ENCODE measurements around the gene GFRA1. TPM values are rescaled to one million over a fixed set of nuclear protein-coding genes. Genes with fewer than 3 reads are reported as not detected.

The GFRA1 gene
- total and polyA plus RNA-seq, 2 of the 4 experiments (the other 2 are of a cell fraction), result 9.1 to 9.3 TPM

DNA sequence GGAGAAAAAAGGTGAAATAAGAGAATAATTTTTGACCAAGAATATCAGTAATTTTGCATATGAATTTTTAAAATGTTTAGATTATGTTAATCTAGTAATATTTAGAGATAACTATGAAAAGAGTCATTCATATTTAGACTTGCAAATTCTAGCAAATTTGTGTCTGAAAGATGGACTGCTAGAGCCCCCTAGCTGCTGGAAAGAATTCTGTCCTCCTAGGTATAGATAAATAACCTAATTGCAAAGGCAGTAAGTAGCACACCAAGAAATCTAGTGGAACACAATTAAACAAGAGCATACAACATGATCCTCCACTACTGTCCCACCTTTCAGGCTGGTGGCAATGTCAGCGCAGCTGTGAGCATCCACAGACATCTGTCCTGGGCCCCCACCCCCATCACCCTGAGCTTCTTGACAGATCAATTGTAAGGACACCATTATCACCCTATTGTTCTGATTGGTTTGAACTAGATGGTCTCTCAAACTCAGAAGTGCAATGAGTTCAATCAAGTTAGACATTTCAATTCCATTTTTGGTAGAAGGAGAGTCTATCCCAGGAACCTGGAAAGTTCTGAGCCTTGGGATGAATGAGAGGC, 15.0 kb upstream of the GFRA1 start:
- BruUV-seq (replicated peaks), result no TSS peak
- H3K4me2 ChIP-seq (ENCODE audit: low read depth, low read length), result no peak overlapping the region
- ATAC-seq (ENCODE audit: low read depth) (peak; percentile 78; the same call in 1 of the 2 replicates), DNase-seq (peak; percentile 64)
- dilution Hi-C loops (cut with HindIII; ENCODE audit: low sequenced_read_pairs, unreplicated experiment), result no loop called here
- no peak overlapping the region for H2BK15ac ChIP-seq (ENCODE audit: low read depth, low read length)
- no peaks in the 10 kb centered on the region for H3K36me3 ChIP-seq (ENCODE audit: control insufficient read depth, insufficient read depth, low read length)
- no peaks in the 10 kb centered on the region for H3K79me1 ChIP-seq (ENCODE audit: low read depth in 1 of 2, low read length in 2 of 2)
- no peak overlapping the region for H3K23ac ChIP-seq (ENCODE audit: low read depth, low read length)
- H3K9me1 ChIP-seq (ENCODE audit: insufficient read depth, low read length), result no peaks in the 10 kb centered on the region
- no peak overlapping the region for H2BK20ac ChIP-seq (ENCODE audit: low read depth, low read length)
- H2AK9ac ChIP-seq (replicated peaks; ENCODE audit: low read depth, low read length, poor library complexity), result no peak overlapping the region
- no peak overlapping the region for H3K14ac ChIP-seq (replicated peaks; ENCODE audit: low read depth, low read length)
- H4K5ac ChIP-seq (ENCODE audit: low read depth, low read length), result no peak overlapping the region
- H2BK120ac ChIP-seq (ENCODE audit: low read depth, low read length), result no peak overlapping the region
- H3K4me3 ChIP-seq (ENCODE audit: insufficient read depth, low read depth, low read length), result no peak overlapping the region
- no peak overlapping the region for H3K18ac ChIP-seq (ENCODE audit: low read depth, low read length)
- no peak overlapping the region for H3K9ac ChIP-seq (ENCODE audit: low read depth, low read length)
- no peak overlapping the region for H3K4ac ChIP-seq (ENCODE audit: low read depth, low read length)
- H3K27ac ChIP-seq (ENCODE audit: insufficient read depth, low read length), result no peak overlapping the region
- in situ Hi-C loops (cut with MboI; ENCODE audit: low sequenced_read_pairs), result loop anchor here (5.0 kb wide), 2 partner anchors 491 to 581 kb away; no protein-coding TSS in a partner anchor
- no peak overlapping the region for H2AFZ ChIP-seq (replicated peaks; ENCODE audit: low read length, poor library complexity)
- H4K20me1 ChIP-seq (ENCODE audit: insufficient read depth, low read length), result no peaks in the 10 kb centered on the region
- no peak overlapping the region for H4K91ac ChIP-seq (ENCODE audit: insufficient read depth, low read depth, low read length)
- H3K56ac ChIP-seq (ENCODE audit: extremely low read depth, insufficient read depth, low read length), result no peak overlapping the region
- no peak overlapping the region for H2AK5ac ChIP-seq (ENCODE audit: low read depth, low read length)
- ChIA-PET POLR2A (ENCODE audit: unreplicated experiment) (no interaction called here), CTCF (interaction anchor here (0.6 to 2.8 kb wide), 21 partner anchors 10 to 856 kb away, joined by 3 to 19 read pairs (median 4); partner anchors contain the start of gene GFRA1)
- H3K4me1 ChIP-seq (ENCODE audit: control insufficient read depth, insufficient read depth, low read length), result no peaks in the 10 kb centered on the region
- TF ChIP-seq MAFK (IDR thresholded peaks at IDR 0.05; ENCODE audit: low read depth, low read length), result no peak
- TF ChIP-seq CHD1 (IDR thresholded peaks at IDR 0.05; ENCODE audit: low read depth, low read length), result no peak
- TF ChIP-seq BHLHE40 (IDR thresholded peaks at IDR 0.05; ENCODE audit: low read depth, low read length), result no peak
- TF ChIP-seq, protein P1, sequence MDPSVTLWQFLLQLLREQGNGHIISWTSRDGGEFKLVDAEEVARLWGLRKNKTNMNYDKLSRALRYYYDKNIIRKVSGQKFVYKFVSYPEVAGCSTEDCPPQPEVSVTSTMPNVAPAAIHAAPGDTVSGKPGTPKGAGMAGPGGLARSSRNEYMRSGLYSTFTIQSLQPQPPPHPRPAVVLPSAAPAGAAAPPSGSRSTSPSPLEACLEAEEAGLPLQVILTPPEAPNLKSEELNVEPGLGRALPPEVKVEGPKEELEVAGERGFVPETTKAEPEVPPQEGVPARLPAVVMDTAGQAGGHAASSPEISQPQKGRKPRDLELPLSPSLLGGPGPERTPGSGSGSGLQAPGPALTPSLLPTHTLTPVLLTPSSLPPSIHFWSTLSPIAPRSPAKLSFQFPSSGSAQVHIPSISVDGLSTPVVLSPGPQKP (IDR thresholded peaks at IDR 0.05; ENCODE audit: borderline replicate concordance, low read depth, low read length), result no peak
- TF ChIP-seq, protein P2, sequence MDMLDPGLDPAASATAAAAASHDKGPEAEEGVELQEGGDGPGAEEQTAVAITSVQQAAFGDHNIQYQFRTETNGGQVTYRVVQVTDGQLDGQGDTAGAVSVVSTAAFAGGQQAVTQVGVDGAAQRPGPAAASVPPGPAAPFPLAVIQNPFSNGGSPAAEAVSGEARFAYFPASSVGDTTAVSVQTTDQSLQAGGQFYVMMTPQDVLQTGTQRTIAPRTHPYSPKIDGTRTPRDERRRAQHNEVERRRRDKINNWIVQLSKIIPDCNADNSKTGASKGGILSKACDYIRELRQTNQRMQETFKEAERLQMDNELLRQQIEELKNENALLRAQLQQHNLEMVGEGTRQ (IDR thresholded peaks at IDR 0.05; ENCODE audit: low read depth, low read length), result no peak
- TF ChIP-seq MXI1 (IDR thresholded peaks at IDR 0.05; ENCODE audit: borderline replicate concordance, low read depth, low read length), result no peak
- peak; percentile 92 for TF ChIP-seq RAD21 (IDR thresholded peaks at IDR 0.05; ENCODE audit: low read length)
- TF ChIP-seq RCOR1 (IDR thresholded peaks at IDR 0.05; ENCODE audit: insufficient replicate concordance, low read length), result no peak
- TF ChIP-seq NFE2L2 (IDR thresholded peaks at IDR 0.05; ENCODE audit: low read depth, low read length), result no peak
- no peak for TF ChIP-seq POLR2A (IDR thresholded peaks at IDR 0.05; ENCODE audit: low read depth, low read length)
- TF ChIP-seq RFX5 (IDR thresholded peaks at IDR 0.05; ENCODE audit: low read depth, low read length), result no peak
- TF ChIP-seq, protein P3, sequence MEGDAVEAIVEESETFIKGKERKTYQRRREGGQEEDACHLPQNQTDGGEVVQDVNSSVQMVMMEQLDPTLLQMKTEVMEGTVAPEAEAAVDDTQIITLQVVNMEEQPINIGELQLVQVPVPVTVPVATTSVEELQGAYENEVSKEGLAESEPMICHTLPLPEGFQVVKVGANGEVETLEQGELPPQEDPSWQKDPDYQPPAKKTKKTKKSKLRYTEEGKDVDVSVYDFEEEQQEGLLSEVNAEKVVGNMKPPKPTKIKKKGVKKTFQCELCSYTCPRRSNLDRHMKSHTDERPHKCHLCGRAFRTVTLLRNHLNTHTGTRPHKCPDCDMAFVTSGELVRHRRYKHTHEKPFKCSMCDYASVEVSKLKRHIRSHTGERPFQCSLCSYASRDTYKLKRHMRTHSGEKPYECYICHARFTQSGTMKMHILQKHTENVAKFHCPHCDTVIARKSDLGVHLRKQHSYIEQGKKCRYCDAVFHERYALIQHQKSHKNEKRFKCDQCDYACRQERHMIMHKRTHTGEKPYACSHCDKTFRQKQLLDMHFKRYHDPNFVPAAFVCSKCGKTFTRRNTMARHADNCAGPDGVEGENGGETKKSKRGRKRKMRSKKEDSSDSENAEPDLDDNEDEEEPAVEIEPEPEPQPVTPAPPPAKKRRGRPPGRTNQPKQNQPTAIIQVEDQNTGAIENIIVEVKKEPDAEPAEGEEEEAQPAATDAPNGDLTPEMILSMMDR (conservative IDR thresholded peaks at IDR 0.05; ENCODE audit: low read depth, low read length), result peak; percentile 94
- TF ChIP-seq SMC3 (IDR thresholded peaks at IDR 0.05; ENCODE audit: low read depth, low read length), result peak; percentile 92
- TF ChIP-seq CEBPB (IDR thresholded peaks at IDR 0.05; ENCODE audit: low read depth, low read length), result no peak
- TF ChIP-seq MAZ (IDR thresholded peaks at IDR 0.05; ENCODE audit: borderline replicate concordance, low read depth, low read length), result no peak
- no peak for TF ChIP-seq FOS (IDR thresholded peaks at IDR 0.05; ENCODE audit: low read depth, low read length)
- no CpG with 5 or more reads among the region's 1 CpG for WGBS, 2 experiments (ENCODE audit: extremely low coverage in 2 of 2, insufficient read length in 1 of 2)
- H3K9me3 ChIP-seq (ENCODE audit: control insufficient read depth, insufficient read depth, low read length), result no peaks in the 10 kb centered on the region
- H4K8ac ChIP-seq (ENCODE audit: low read depth in 2 of 2, low read length in 2 of 2), result no peak overlapping the region
- peaks cover 2% of the 10 kb centered on the region; the same call in 1 of the 2 replicates for H3K27me3 ChIP-seq (ENCODE audit: control insufficient read depth, insufficient read depth, low read length)
- no peak overlapping the region for H2BK5ac ChIP-seq (ENCODE audit: low read depth, low read length, poor library complexity, severe bottlenecking)
- intact Hi-C loops (cut with micrococcal nuclease), result loop anchor here (1.0 to 10.0 kb wide), 5 partner anchors 459 to 933 kb away; no protein-coding TSS in a partner anchor
